Mesendoderm (in vitro differentiated cells): ENCODE measurements around the gene FOXB2.

Experiments
- DNase-seq: peaks from one replicate; pipeline ENCODE4 v3.0.0; 2013
- H2AK5ac ChIP-seq: 2 replicates; pipeline ENCODE4 v1.6.1; 2013; ENCODE audit warnings: low read length, inconsistent platforms
- H2BK120ac ChIP-seq: 2 replicates; pipeline ENCODE4 v1.6.1; 2013; ENCODE audit warnings: low read depth, mild to moderate bottlenecking, low read length, moderate library complexity, mixed read lengths
- H2BK15ac ChIP-seq: replicated peaks from 2 replicates; pipeline ENCODE4 v1.6.1; 2013; ENCODE audit warnings: low read depth, mild to moderate bottlenecking, moderate library complexity
- H2BK5ac ChIP-seq: 2 replicates; pipeline ENCODE4 v1.6.1; 2013; ENCODE audit warnings: low read length, inconsistent platforms
- H3K18ac ChIP-seq: 2 replicates; pipeline ENCODE4 v1.6.1; 2013; ENCODE audit warnings: mild to moderate bottlenecking, low read length, mixed read lengths
- H3K23ac ChIP-seq: one replicate; pipeline ENCODE4 v1.6.1; 2013; ENCODE audit warnings: low read length
- H3K27ac ChIP-seq: 2 replicates; pipeline ENCODE4 v1.5.1; 2013; ENCODE audit warnings: low read depth, mild to moderate bottlenecking, inconsistent platforms, low read length, moderate library complexity
- H3K27me3 ChIP-seq: 2 replicates; pipeline ENCODE4 v1.6.1; 2013; ENCODE audit warnings: low read length, control low read depth, mild to moderate bottlenecking, inconsistent platforms; ENCODE audit not compliant: insufficient read depth, poor library complexity
- H3K36me3 ChIP-seq: 2 replicates; pipeline ENCODE4 v1.6.1; 2013; ENCODE audit warnings: low read length, inconsistent platforms; ENCODE audit not compliant: control insufficient read depth, insufficient read depth
- H3K4ac ChIP-seq: one replicate; pipeline ENCODE4 v1.6.1; 2013; ENCODE audit warnings: low read depth, mild to moderate bottlenecking, low read length, moderate library complexity
- H3K4me1 ChIP-seq: 2 replicates; pipeline ENCODE4 v1.6.1; 2013; ENCODE audit warnings: low read depth, low read length, inconsistent platforms; ENCODE audit not compliant: control insufficient read depth
- H3K4me2 ChIP-seq: 2 replicates; pipeline ENCODE4 v1.6.1; 2013; ENCODE audit warnings: low read length
- H3K4me3 ChIP-seq: 2 replicates; pipeline ENCODE4 v1.5.1; 2013; ENCODE audit warnings: mild to moderate bottlenecking, low read length
- H3K56ac ChIP-seq: one replicate; pipeline ENCODE4 v1.6.1; 2013; ENCODE audit warnings: low read length
- H3K79me1 ChIP-seq: 2 replicates; pipeline ENCODE4 v1.6.1; 2013; ENCODE audit warnings: low read length, inconsistent platforms
- H3K79me2 ChIP-seq: 2 replicates; pipeline ENCODE4 v1.6.1; 2013; ENCODE audit warnings: mild to moderate bottlenecking, low read length; ENCODE audit not compliant: control insufficient read depth, insufficient read depth
- H3K9ac ChIP-seq: 2 replicates; pipeline ENCODE4 v1.6.1; 2013; ENCODE audit warnings: low read length, inconsistent platforms
- H4K5ac ChIP-seq: one replicate; pipeline ENCODE4 v1.6.1; 2013; ENCODE audit warnings: low read length
- H4K8ac ChIP-seq: one replicate; pipeline ENCODE4 v1.6.1; 2013; ENCODE audit warnings: low read depth, mild to moderate bottlenecking, control low read depth, low read length, moderate library complexity
- WGBS: extraction: QIAGEN DNeasy Blood & Tissue Kit; methylation state at CpG from one replicate; pipeline ENCODE4 v1.1.7; 2013; ENCODE audit warnings: low lambda C conversion rate, missing lambda C conversion rate; ENCODE audit not compliant: insufficient coverage; ENCODE audit errors: extremely low coverage; 5-methylcytosine and 5-hydroxymethylcytosine counted together

FOXB2 gene

GRCh38 chr9:77013932-77014596 is 5.4 kb upstream of the FOXB2 start:
- Histone ChIP-seq H3K9ac (peak overlapping the region; percentile 6), H4K5ac (no peak overlapping the region), H3K4me3 (no peak overlapping the region), H3K23ac (no peak overlapping the region), H3K4ac (no peak overlapping the region), H2BK120ac (no peak overlapping the region), H3K79me2 (no peaks in the 10 kb centered on the region), H2BK15ac (no peak overlapping the region), H3K18ac (no peak overlapping the region), H3K4me1 (peaks cover 3% of the 10 kb centered on the region), H3K27me3 (peaks cover 59% of the 10 kb centered on the region), H3K36me3 (no peaks in the 10 kb centered on the region), H4K8ac (no peak overlapping the region), H3K56ac (no peak overlapping the region), H2BK5ac (no peak overlapping the region), H2AK5ac (no peak overlapping the region), H3K4me2 (peak overlapping the region; percentile 18), H3K79me1 (no peaks in the 10 kb centered on the region), H3K27ac (no peak overlapping the region)
- peak; percentile 21 for DNase-seq
- WGBS = no CpG with 5 or more reads among the region's 46 CpGs

- Histone ChIP-seq H3K4me2 (peak overlapping the region; percentile 41), H3K27ac (no peak overlapping the region), H3K4me1 (peaks cover 3% of the 10 kb centered on the region), H2BK120ac (no peak overlapping the region), H2BK15ac (no peak overlapping the region), H4K8ac (no peak overlapping the region), H4K5ac (no peak overlapping the region), H3K4ac (no peak overlapping the region), H3K79me1 (no peaks in the 10 kb centered on the region), H3K79me2 (no peaks in the 10 kb centered on the region), H3K4me3 (no peak overlapping the region), H3K23ac (no peak overlapping the region), H3K36me3 (no peaks in the 10 kb centered on the region), H3K9ac (no peak overlapping the region), H3K56ac (no peak overlapping the region), H2AK5ac (no peak overlapping the region), H3K18ac (no peak overlapping the region), H2BK5ac (no peak overlapping the region), H3K27me3 (peaks cover 65% of the 10 kb centered on the region)
- WGBS = no CpG with 5 or more reads among the region's 38 CpGs
- peak; percentile 60 for DNase-seq
These were observed 4.7 kb upstream of the FOXB2 start for GRCh38 chr9:77014597-77015263.

- H3K36me3 ChIP-seq = no peaks in the 10 kb centered on the region
- peak overlapping the region; percentile 80 for H3K56ac ChIP-seq
- H3K4me2 ChIP-seq = peak overlapping the region; percentile 34
- no CpG with 5 or more reads among the region's 31 CpGs for WGBS
- H3K4me1 ChIP-seq = peaks cover 3% of the 10 kb centered on the region
- H2BK5ac ChIP-seq = no peak overlapping the region
- peaks cover 69% of the 10 kb centered on the region for H3K27me3 ChIP-seq
- no peak overlapping the region for H4K5ac ChIP-seq
- no peaks in the 10 kb centered on the region for H3K79me1 ChIP-seq
- no peak overlapping the region for H3K23ac ChIP-seq
- H3K4me3 ChIP-seq = no peak overlapping the region
- H3K4ac ChIP-seq = no peak overlapping the region
- H4K8ac ChIP-seq = no peak overlapping the region
- H3K79me2 ChIP-seq = no peaks in the 10 kb centered on the region
- H3K9ac ChIP-seq = no peak overlapping the region
- H3K18ac ChIP-seq = no peak overlapping the region
- H3K27ac ChIP-seq = no peak overlapping the region
- H2BK15ac ChIP-seq = no peak overlapping the region
- H2BK120ac ChIP-seq = no peak overlapping the region
- H2AK5ac ChIP-seq = no peak overlapping the region
- DNase-seq = no peak
These were observed 4.0 kb upstream of the FOXB2 start for GRCh38 chr9:77015327-77016048.

GRCh38 chr9:77016121-77016525 is 3.3 kb upstream of the FOXB2 start:
- peak; percentile 51 for DNase-seq
- no peak overlapping the region for H4K8ac ChIP-seq

GRCh38 chr9:77016526-77017504 is 2.6 kb upstream of the FOXB2 start:
- Histone ChIP-seq H4K5ac (no peak overlapping the region), H4K8ac (no peak overlapping the region), H3K18ac (no peak overlapping the region), H3K23ac (no peak overlapping the region), H3K9ac (peak overlapping the region; percentile 51), H3K4me1 (peaks cover 3% of the 10 kb centered on the region), H3K4me2 (peak overlapping the region; percentile 51), H3K27me3 (peaks cover 79% of the 10 kb centered on the region), H3K4ac (no peak overlapping the region), H3K36me3 (no peaks in the 10 kb centered on the region), H3K56ac (peak overlapping the region; percentile 80), H2BK15ac (no peak overlapping the region), H3K79me2 (no peaks in the 10 kb centered on the region), H2AK5ac (no peak overlapping the region), H3K4me3 (peak overlapping the region; percentile 4), H2BK120ac (no peak overlapping the region), H3K79me1 (no peaks in the 10 kb centered on the region), H2BK5ac (no peak overlapping the region), H3K27ac (no peak overlapping the region)
- peak; percentile 60 for DNase-seq
- WGBS = no CpG with 5 or more reads among the region's 47 CpGs

More at GRCh38 chr9:77016121-77016525, 3.3 kb upstream of the FOXB2 start:
- Histone ChIP-seq H3K27me3 (peaks cover 72% of the 10 kb centered on the region), H3K79me1 (no peaks in the 10 kb centered on the region), H3K79me2 (no peaks in the 10 kb centered on the region), H2BK120ac (no peak overlapping the region), H2BK15ac (no peak overlapping the region), H3K4me1 (peaks cover 3% of the 10 kb centered on the region), H3K56ac (peak overlapping the region; percentile 80), H3K36me3 (no peaks in the 10 kb centered on the region), H3K4ac (no peak overlapping the region), H3K4me3 (peak overlapping the region; percentile 4), H4K5ac (no peak overlapping the region), H2AK5ac (no peak overlapping the region), H3K18ac (no peak overlapping the region), H3K23ac (no peak overlapping the region), H3K4me2 (peak overlapping the region; percentile 51), H3K9ac (peak overlapping the region; percentile 51), H3K27ac (no peak overlapping the region), H2BK5ac (no peak overlapping the region)
- WGBS = no CpG with 5 or more reads among the region's 37 CpGs
